Right lobe of liver (tissue), 4 donors: Measurements from ENCODE around the gene S1PR2.

Experiments used
- CTCF ChIP-seq, 4 donors: fragments of 200-600 bp in 3 of 4; fragments of 450-650 bp in 1 of 4; IDR thresholded peaks; one replicate each; pipeline versions ENCODE4 v1.5.1 to v1.8.0; 2016 to 2022; ENCODE audit warnings: antibody characterized with exemption in 4 of 4, mild to moderate bottlenecking in 2 of 4
- POLR2A ChIP-seq: fragments of 450-650 bp; IDR thresholded peaks from one replicate; pipeline ENCODE4 v1.6.1; 2017; ENCODE audit warnings: antibody characterized with exemption, mild to moderate bottlenecking
- donor health status: DM: no; HTN: no; CAD: no.
- donor health status: DM: no; HTN: no; CAD: no.
- donor health status: DM: no; HTN: yes; CAD: no.

- TF ChIP-seq POLR2A: no peak
- no peak for TF ChIP-seq CTCF (IDR thresholded peaks at IDR 0.05)
Measured at GRCh38 chr19:10228393-10228792, 2.7 kb downstream of the S1PR2 start.
